GM19240 (cell line): ENCODE results near the gene FBXO31.

Experiments
- DNase-seq: peaks from one replicate; pipeline ENCODE4 v3.0.0; 2011; ENCODE audit warnings: low spot score; ENCODE audit not compliant: insufficient read length

FBXO31 gene

DNA sequence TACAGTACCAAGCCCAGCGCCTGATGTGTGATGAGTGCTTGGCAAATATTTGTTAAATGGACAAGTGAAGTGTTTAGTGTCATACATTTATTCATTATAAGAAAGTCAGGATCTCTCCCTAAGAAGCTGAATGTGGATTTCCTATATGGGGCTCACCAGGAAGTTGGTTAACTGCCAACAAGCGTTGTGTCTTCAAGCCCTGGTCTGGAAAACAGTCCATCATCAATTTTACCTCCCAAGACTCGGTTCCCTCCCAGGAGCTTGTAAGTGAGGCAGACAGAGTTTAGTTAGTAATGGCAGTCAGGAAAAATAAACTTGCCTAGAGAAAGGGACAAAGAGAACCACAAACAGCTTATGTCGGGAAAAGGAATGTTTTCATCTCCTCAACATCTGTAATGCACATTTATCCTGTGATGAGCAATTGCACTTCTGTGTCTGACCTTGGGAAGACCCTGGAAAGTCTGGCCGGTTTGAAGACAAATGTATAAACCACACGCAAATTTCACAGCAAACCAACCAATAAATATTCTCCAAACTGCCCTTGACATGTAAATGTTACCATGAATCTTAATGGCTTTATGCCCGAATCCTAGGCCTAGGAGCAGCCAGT, 94.7 kb downstream of the FBXO31 start:
- no peak for DNase-seq

GRCh38 chr16:87286839-87287626, 96.5 kb downstream of the FBXO31 start:
- DNase-seq = no peak

GRCh38 chr16:87284183-87284582, 99.4 kb downstream of the FBXO31 start:
- no peak for DNase-seq

DNA sequence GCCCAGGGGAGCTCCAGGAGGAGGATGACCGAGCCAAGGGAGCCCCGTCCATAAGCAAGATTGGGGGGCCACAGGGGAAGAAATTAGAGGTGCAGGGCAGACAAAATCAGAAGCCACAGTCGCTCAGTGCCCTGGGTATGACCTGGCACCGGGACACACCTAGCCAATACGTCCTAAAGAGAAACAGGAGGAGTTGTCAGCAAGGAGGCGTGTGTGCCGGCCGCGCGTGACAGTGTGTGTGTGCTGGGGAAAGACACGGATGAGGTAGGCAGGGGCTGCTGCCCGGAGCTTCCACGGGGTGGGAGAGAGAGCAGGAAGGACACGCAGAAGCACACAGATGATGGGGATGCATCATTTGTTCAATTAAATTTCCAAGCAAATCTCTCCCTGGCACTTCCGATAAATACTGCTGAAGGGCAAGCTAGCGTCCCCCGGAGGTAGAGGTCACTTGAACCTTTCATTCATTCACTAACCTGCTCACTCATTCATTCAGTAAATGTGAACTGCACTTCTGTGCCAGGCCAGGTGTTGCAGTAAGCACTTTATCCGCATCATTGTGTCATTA, 104.4 kb downstream of the FBXO31 start:
- no peak for DNase-seq

GRCh38 chr16:87278191-87279093, 105.1 kb downstream of the FBXO31 start:
- DNase-seq = peak; percentile 72
